Measurements from ENCODE around the gene STOX2.

DNA sequence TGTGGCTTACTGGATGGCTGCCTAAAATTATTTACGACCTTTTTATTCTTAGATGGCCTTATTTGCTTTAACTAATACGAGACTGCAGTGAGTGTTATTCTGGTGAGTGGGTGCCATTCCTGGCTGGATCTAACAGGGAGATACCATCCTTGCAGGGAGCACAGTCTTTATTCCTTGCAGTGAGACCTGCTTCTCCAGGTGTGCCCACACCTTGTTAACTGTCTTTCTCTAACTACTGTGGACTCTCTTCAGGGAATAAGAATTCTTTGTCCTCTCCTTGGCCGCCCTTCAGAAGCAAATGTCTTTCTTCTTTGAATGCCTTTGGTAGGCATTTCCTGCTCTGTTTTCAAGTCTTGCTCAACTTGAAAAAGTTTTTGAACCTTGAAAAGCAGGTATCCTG is 34.1 kb upstream of the STOX2 start:
- TF ChIP-seq, protein P1, sequence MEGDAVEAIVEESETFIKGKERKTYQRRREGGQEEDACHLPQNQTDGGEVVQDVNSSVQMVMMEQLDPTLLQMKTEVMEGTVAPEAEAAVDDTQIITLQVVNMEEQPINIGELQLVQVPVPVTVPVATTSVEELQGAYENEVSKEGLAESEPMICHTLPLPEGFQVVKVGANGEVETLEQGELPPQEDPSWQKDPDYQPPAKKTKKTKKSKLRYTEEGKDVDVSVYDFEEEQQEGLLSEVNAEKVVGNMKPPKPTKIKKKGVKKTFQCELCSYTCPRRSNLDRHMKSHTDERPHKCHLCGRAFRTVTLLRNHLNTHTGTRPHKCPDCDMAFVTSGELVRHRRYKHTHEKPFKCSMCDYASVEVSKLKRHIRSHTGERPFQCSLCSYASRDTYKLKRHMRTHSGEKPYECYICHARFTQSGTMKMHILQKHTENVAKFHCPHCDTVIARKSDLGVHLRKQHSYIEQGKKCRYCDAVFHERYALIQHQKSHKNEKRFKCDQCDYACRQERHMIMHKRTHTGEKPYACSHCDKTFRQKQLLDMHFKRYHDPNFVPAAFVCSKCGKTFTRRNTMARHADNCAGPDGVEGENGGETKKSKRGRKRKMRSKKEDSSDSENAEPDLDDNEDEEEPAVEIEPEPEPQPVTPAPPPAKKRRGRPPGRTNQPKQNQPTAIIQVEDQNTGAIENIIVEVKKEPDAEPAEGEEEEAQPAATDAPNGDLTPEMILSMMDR (IDR thresholded peaks at IDR 0.05), result no peak
- TF ChIP-seq POLR2AphosphoS5 (IDR thresholded peaks at IDR 0.05) (no peak), EP300 (IDR thresholded peaks at IDR 0.05) (no peak)
